Erythroblast (primary cell): ENCODE results near the gene OOSP1.

Source experiments
- GATA1 ChIP-seq: IDR thresholded peaks from 2 replicates; pipeline ENCODE4 v1.6.1; 2011; ENCODE audit warnings: low read depth, mild to moderate bottlenecking, control low read depth, low read length, moderate library complexity
- POLR2A ChIP-seq: IDR thresholded peaks from 2 replicates; pipeline ENCODE4 v1.6.1; 2011; ENCODE audit warnings: mild to moderate bottlenecking, low read length

DNA sequence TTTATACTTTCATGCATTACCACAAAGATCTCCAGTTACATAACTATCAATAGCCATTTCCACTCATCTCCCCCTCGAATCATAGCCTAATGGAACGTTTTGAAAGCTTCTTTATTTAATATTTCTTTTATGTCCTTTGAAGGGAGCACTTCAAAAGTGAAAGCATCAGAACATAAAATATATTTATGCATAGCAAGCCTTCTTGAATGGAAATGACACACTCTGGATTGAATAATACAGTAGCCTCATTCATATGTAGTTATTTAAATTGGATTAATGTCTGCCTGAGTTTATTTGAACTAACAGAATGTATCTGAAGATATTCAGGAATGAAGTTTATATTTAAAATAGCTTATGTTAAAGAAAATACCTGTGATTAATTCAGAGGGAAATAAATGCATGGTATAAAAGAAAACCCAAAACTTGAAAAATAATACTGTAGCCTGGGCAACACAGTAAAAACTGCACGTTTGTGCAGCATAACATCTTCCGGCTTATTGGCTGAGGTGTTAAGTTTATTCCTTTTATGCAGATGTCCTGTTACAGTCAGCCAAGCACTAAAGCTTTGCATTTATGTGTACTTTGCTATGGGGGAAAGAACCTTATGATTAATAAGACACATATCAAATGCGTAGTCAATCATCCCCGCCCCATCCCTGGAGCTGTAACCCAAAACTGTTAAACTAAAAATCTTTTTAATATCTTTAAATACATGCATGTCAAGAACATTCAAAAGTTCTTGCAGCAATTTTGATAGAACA, 37.7 kb upstream of the OOSP1 start:
- TF ChIP-seq POLR2A (no peak), GATA1 (no peak)
